NT2/D1 (cell line): ENCODE results near the gene NR2E1.

Experiments used
- DNase-seq: peaks from one replicate; pipeline ENCODE4 v3.0.0-alpha.2; 2011; ENCODE audit warnings: low read depth, low spot score
- H3K27me3 ChIP-seq: 2 replicates; pipeline ENCODE4 v1.6.0; 2011; ENCODE audit warnings: mild to moderate bottlenecking; ENCODE audit not compliant: insufficient read length, insufficient read depth
- H3K36me3 ChIP-seq: 2 replicates; pipeline ENCODE4 v1.6.1; 2011; ENCODE audit warnings: mild to moderate bottlenecking, low read length, mixed read lengths; ENCODE audit not compliant: insufficient read depth, insufficient read length
- H3K4me1 ChIP-seq: 2 replicates; pipeline ENCODE4 v1.5.1; 2011; ENCODE audit not compliant: insufficient read depth, insufficient read length
- H3K4me3 ChIP-seq: 2 replicates; pipeline ENCODE4 v1.5.1; 2011; ENCODE audit warnings: low read depth; ENCODE audit not compliant: insufficient read length
- H3K9ac ChIP-seq: 2 replicates; pipeline ENCODE4 v1.6.0; 2011; ENCODE audit warnings: low read depth; ENCODE audit not compliant: insufficient read length
- H3K9me3 ChIP-seq: 2 replicates; pipeline ENCODE4 v1.5.1; 2011; ENCODE audit warnings: mild to moderate bottlenecking, low read length; ENCODE audit not compliant: insufficient read depth
- SUZ12 ChIP-seq: IDR thresholded peaks from 2 replicates; pipeline ENCODE4 v1.6.1; 2011; ENCODE audit not compliant: insufficient read length, insufficient read depth; ENCODE audit errors: extremely low read depth
- YY1 ChIP-seq: IDR thresholded peaks from 2 replicates; pipeline ENCODE4 v1.6.1; 2011; ENCODE audit not compliant: insufficient read length, insufficient read depth
- ZNF274 ChIP-seq: IDR thresholded peaks from 2 replicates; pipeline ENCODE4 v1.6.1; 2011; ENCODE audit warnings: mild to moderate bottlenecking, low read depth, low read length

Gene NR2E1

DNA sequence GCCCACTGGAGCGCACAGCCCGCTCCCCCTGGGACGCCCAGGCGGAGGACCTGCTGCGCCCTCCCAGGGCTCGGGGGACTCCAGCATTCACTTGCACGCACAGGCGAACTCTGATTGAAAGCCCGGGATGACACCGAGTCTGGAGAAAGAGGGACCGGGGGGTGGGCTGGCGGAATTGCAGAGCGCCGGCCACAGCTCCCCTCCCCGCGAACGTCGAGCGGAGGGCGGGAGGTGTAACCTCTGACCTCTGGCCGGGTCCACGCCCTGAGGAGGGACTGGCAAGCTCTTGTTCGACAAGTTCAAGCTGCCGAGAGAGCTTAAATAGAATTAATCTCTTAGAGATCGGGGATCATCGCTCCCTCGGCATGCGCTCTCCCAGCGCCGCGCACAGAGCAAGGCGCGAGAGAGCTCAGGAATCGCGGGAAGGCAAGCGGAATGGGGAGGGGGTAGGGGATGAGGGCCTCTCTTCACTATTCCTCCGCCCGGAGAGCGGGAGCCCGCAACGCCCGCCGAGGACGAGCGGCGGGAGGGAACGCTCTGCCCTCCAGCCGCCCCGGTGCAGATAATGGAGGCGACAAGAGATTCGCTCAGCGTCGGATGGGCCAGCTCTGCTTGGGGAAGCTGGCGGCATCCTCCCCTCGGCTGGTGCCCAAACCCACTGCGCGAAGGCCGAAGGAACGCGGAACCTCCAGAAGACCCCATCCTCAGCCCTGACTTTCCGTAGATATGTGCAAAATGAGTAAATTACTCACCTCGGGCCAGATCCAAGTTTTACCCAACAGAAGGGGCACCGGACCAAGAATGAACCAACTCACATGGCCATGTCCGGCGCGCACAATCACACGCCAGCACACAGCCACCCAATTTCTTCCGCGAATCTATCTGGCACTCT, 761 bp upstream of the NR2E1 start:
- H3K27me3 ChIP-seq = peaks cover 100% of the 10 kb centered on the region
- H3K9me3 ChIP-seq = no peaks in the 10 kb centered on the region
- H3K4me3 ChIP-seq = peak overlapping the region; percentile 31
- DNase-seq = no peak
- H3K36me3 ChIP-seq = no peaks in the 10 kb centered on the region
- H3K4me1 ChIP-seq = peaks cover 8% of the 10 kb centered on the region
- TF ChIP-seq ZNF274 = no peak
- peak; percentile 80 for TF ChIP-seq SUZ12
- H3K9ac ChIP-seq = peak overlapping the region; percentile 42

DNA sequence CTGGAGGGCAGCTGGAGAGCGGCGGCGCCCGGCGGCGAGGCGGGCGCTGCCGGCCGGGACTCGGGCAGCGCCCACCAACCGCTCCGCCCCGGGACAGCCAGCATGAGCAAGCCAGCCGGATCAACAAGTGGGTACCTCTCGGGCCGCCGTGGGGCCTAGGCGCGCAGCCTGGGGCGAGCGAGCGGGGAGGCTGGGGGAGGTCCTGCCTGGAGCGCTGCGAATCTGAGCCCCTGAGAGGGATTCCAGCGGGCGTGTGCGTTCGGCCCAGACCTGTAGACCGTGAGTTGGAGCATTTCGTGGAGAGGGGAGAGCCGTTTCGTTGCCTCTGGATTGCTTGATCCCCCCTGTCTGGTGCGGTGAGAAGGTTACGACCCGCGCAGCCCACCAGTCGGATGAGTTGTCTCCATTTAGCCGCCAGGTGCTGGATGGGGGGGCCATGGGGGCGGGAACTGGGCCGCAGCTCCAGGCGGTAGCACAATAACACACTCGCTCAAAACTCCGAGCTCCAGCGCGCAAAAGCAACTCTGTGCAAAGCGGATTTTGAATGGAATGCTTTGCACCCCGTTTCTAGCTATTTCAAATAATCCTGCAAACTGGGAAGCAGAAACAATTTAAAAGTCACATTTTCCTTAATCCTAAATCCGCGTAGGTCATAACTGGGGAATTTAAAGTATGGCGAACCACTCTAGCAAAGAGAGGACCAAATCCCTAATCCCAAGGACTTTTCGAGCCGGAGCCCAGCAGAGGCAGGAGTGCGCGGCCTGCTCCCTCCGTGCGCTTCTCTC, 1.0 kb downstream of the NR2E1 start:
- no peak for DNase-seq
- no peaks in the 10 kb centered on the region for H3K36me3 ChIP-seq
- peaks cover 8% of the 10 kb centered on the region for H3K4me1 ChIP-seq
- no peaks in the 10 kb centered on the region for H3K9me3 ChIP-seq
- peak overlapping the region; percentile 8 for H3K4me3 ChIP-seq
- H3K27me3 ChIP-seq = peaks cover 100% of the 10 kb centered on the region
- peak overlapping the region; percentile 21 for H3K9ac ChIP-seq
- TF ChIP-seq YY1 (no peak), SUZ12 (no peak), ZNF274 (no peak)

DNA sequence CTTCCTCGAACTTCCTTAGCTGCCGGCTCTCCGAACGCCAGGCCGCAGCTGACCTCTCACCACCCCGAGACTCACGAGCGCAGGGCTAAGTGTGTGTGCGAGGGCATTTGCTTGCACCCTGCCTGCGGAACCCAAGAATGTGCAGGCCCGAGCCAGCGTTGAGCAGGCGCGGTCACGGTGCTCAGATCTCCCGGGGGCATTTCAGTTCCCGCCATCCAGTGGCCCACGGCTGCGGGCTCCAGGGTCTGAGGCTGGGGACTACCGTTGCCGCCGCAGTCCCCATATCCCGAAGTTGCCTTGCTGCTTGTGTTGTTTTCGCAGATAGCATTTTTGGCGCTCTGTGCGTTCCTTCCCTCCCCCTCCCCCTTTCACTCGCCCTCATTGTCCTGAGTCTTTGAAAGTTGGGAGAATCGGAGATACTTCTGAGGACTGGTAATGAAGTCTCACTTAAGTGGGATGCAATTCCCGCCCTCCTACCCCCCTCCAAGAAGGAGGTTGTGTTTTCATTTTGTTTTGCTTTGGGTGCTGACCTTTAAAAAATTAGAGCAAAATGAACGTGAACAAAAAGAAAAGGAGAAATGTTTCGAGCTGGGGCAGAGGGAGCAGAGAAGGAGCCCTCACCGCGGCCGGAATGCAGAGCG, 1.7 kb downstream of the NR2E1 start:
- Histone ChIP-seq H3K4me1 (peaks cover 8% of the 10 kb centered on the region), H3K9ac (peak overlapping the region; percentile 3), H3K9me3 (no peaks in the 10 kb centered on the region), H3K4me3 (peak overlapping the region; percentile 8), H3K27me3 (peaks cover 100% of the 10 kb centered on the region), H3K36me3 (no peaks in the 10 kb centered on the region)
- TF ChIP-seq ZNF274 (no peak), YY1 (no peak), SUZ12 (no peak)
- no peak for DNase-seq

DNA sequence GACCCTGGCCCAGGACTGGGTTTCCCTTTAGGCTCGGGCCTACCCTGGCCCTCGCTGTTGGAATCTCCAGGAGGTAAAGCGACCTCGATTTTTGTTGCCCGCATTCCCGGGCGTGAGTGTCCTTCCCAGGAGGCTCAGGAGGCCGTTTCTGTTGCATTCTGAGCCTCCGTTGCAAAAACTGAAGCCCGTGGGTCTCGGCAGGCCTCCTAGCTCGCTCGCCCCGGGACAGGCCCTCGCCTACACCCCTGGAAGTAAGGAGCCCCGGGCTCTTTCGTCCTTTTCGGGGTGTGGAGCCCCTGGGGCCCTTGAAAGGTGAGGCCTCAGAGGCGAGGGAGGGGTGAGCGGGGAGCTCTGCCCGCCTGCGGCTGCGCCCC, 2.3 kb downstream of the NR2E1 start:
- Histone ChIP-seq H3K27me3 (peaks cover 100% of the 10 kb centered on the region), H3K9me3 (no peaks in the 10 kb centered on the region), H3K9ac (peak overlapping the region; percentile 3), H3K4me1 (peaks cover 8% of the 10 kb centered on the region), H3K4me3 (peak overlapping the region; percentile 18), H3K36me3 (no peaks in the 10 kb centered on the region)
- no peak for TF ChIP-seq YY1
- no peak for TF ChIP-seq ZNF274
- TF ChIP-seq SUZ12 = no peak
- no peak for DNase-seq

DNA sequence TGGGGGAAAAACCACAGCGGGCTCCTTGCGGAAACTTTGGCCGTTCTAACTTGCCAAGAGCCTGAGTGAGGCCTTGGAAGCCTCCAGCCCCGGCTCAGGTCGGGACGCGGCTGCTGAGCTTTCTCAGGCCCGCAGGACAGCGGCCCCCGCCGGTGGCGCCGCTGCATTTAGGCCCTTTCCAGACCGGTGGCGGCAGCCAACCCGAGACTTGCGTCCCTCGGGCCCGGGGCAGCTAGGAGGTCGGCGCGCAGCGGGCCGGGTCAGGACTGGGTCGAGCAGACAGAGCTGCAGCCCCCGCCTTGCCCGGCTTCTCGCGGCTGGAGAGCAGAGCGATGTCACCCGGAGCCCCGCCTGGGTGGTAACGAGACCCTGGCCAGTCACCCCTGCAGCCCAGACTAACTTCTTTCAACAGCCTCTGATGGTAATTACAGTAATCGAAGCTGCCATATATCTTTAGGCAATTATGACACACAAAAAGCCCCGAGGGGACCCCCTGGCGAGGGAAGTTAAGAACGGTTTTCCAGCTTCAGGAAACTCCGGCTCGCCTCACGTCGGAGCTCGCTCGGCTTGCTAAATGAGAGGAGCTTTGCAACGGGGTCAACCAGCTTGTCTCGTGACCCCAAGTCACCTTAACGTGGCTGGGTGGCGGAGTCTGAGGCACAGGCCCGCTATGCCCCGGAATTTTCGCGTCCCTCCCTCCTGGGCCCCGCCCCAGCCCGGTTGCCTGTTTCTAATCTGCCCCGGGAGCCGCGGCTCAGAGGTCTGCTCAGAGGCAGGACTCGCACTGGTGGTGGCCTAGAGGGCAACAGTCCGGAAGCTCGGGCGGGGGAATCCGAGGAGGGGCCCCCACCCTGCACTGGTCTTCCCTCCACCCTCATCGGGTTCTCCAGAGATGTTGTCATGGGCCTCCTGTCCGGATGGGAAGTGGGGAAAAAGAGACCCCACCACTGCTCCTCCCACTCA, 3.0 kb downstream of the NR2E1 start:
- TF ChIP-seq ZNF274 (no peak), SUZ12 (peak; percentile 78)
- peaks cover 7% of the 10 kb centered on the region for H3K4me1 ChIP-seq
- peak overlapping the region; percentile 18 for H3K4me3 ChIP-seq
- H3K9ac ChIP-seq = no peak overlapping the region
- H3K9me3 ChIP-seq = no peaks in the 10 kb centered on the region
- DNase-seq = no peak
- H3K27me3 ChIP-seq = peaks cover 100% of the 10 kb centered on the region
- H3K36me3 ChIP-seq = no peaks in the 10 kb centered on the region

DNA sequence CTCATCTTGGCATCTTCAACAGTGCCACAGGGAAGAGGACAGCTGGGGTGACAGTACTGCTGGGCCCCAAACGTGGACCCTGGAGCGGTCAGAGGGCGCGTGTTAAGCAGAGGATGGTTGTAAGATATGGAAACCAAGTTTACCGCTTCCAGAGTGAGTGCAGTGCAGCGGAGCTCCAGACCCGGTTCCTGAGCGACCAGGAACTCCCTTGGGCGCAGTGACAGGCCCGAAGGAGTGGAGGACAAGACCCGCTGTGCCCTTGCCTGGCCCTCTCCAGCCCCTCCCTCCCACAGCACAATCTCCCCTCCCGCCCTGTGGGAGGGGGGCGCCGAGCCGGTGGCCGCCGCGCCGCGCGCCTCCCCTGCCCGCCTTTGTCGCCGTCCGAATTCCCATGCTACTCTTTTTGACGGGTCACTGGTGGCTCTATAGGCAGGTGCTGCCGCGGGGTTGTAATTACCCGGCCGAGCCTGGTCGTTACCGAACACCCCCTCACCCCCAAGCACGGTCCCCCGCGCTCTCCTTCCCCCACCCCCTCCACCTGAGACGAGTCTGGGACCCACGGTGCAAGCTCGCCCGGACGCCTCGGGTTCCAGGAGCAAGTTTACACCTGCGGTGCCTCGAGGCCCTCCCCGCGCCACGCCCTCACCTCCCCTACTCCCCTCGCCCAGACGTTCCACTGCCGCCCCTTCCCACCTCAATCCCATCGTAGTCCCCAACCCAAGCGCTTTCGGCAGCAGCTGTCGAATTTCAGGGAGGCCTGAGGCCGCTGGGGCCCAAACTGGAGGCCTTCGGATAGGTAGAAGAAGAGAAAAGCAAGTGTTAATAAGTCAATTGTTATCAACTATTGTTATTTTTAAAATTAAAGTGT, 3.9 kb downstream of the NR2E1 start:
- Histone ChIP-seq H3K27me3 (peaks cover 100% of the 10 kb centered on the region), H3K4me1 (peaks cover 5% of the 10 kb centered on the region)

More for the DNA sequence above, 3.9 kb downstream of the NR2E1 start:
- DNase-seq = no peak
- Histone ChIP-seq H3K9ac (no peak overlapping the region), H3K4me3 (no peak overlapping the region), H3K9me3 (no peaks in the 10 kb centered on the region), H3K36me3 (no peaks in the 10 kb centered on the region)
- no peak for TF ChIP-seq YY1
- peak; percentile 48 for TF ChIP-seq SUZ12
